Testis (tissue), 3 donors: ENCODE data around the gene LPCAT3. TPM values are rescaled to one million over a fixed set of nuclear protein-coding genes. Genes with fewer than 3 reads are reported as not detected.

ENCODE experiments used
- DNase-seq: peaks from one replicate; pipeline ENCODE4 v3.0.0-alpha.2; 2019
- H3K27ac ChIP-seq, 2 donors: fragments of 200-600 bp; sonication (generic); one replicate each; pipeline ENCODE4 v1.5.1; 2019
- H3K27me3 ChIP-seq: fragments of 200-600 bp; sonication (generic); one replicate; pipeline ENCODE4 v1.5.1; 2019
- H3K36me3 ChIP-seq: fragments of 200-600 bp; sonication (generic); one replicate; pipeline ENCODE4 v1.5.1; 2017; ENCODE audit warnings: low read depth; ENCODE audit errors: missing control alignments
- H3K4me1 ChIP-seq: fragments of 200-600 bp; sonication (generic); one replicate; pipeline ENCODE4 v1.5.1; 2019
- H3K4me3 ChIP-seq, 2 donors: fragments of 200-600 bp; sonication (generic); one replicate each; pipeline ENCODE4 v1.5.1; 2017 to 2019
- H3K9me3 ChIP-seq: fragments of 200-600 bp; sonication (generic); one replicate; pipeline ENCODE4 v1.5.1; 2017
- POLR2A ChIP-seq: fragments of 450-650 bp; IDR thresholded peaks from one replicate; pipeline ENCODE4 v1.6.1; 2017; ENCODE audit warnings: antibody characterized with exemption, mild to moderate bottlenecking, moderate library complexity
- WGBS, 2 donors: methylation state at CpG; one replicate each; pipeline ENCODE4 v1.1.5; 2018; 5-methylcytosine and 5-hydroxymethylcytosine counted together
- intact Hi-C: fragments of 100-400 bp; cut with DNase I; formaldehyde crosslinking; loops from one replicate; pipeline ENCODE4 v1.15.1; 2023; ENCODE audit warnings: low total_unique reads
- polyA plus RNA-seq: library from polyadenylated mRNA; stranded (reverse); fragments of 350-450 nt; fragmentation: Illumina TruSeq; extraction: RNeasy Lipid Tissue Mini Kit (QIAGEN cat#74804); gene quantifications from one replicate; pipeline ENCODE4 v1.2.3, GENCODE V29; 2014; ENCODE audit warnings: low read depth, low replicate concordance; ENCODE audit not compliant: insufficient read depth
- total RNA-seq, 2 donors: library from RNA; depleted of rRNA; stranded (reverse); fragments of >200 nt; gene quantifications; one replicate each; pipeline ENCODE4 v1.2.3, GENCODE V29; 2016
- TF ChIP-seq, protein P1 (sequence below), 3 experiments: fragments of 450-650 bp in 2 of 3; fragments of 200-600 bp in 1 of 3; sonication (generic) in 1 of 3; IDR thresholded peaks; one replicate each; pipeline ENCODE4 v1.5.1; 2016 to 2019; ENCODE audit warnings: antibody characterized with exemption in 3 of 3, mild to moderate bottlenecking in 2 of 3, moderate library complexity in 1 of 3

The LPCAT3 gene
- total and polyA plus RNA-seq, 3 donors from 2014 or later: 26.0 to 33.2 (median 30.2) TPM

DNA sequence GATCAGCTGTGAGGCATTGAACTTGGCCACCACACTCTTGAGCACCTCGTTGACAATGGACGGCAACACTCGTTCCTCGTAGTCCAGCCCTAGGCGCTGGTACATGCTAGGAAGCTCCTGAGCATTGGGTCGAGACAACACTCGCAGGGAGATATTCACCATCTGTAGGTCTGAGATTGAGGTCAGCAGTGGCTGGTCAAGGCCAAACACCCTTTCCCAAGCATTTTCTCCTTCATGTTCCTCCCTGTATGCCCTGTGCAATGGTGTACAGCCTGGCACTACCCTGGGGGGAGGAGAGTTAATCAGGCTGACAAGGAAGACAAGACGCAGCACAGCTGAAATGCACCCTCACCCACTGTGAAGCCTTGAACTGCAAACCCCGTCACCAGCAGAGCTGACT lies 49.9 kb downstream of the LPCAT3 start:
- H3K4me1 ChIP-seq: peaks cover 22% of the 10 kb centered on the region
- intact Hi-C loops: no loop called here

GRCh38 chr12:6967651-6968100 lies 50.6 kb downstream of the LPCAT3 start:
- DNase-seq: no peak

More for the DNA sequence above, 49.9 kb downstream of the LPCAT3 start:
- no peak overlapping the region for H3K27ac ChIP-seq
- 80 to 81% methylated on average over 9 of the region's 9 CpGs for WGBS, 2 donors
- TF ChIP-seq, protein P1, sequence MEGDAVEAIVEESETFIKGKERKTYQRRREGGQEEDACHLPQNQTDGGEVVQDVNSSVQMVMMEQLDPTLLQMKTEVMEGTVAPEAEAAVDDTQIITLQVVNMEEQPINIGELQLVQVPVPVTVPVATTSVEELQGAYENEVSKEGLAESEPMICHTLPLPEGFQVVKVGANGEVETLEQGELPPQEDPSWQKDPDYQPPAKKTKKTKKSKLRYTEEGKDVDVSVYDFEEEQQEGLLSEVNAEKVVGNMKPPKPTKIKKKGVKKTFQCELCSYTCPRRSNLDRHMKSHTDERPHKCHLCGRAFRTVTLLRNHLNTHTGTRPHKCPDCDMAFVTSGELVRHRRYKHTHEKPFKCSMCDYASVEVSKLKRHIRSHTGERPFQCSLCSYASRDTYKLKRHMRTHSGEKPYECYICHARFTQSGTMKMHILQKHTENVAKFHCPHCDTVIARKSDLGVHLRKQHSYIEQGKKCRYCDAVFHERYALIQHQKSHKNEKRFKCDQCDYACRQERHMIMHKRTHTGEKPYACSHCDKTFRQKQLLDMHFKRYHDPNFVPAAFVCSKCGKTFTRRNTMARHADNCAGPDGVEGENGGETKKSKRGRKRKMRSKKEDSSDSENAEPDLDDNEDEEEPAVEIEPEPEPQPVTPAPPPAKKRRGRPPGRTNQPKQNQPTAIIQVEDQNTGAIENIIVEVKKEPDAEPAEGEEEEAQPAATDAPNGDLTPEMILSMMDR (IDR thresholded peaks at IDR 0.05): no peak
- no peaks in the 10 kb centered on the region for H3K27me3 ChIP-seq
- no peak for DNase-seq
- H3K36me3 ChIP-seq: no peaks in the 10 kb centered on the region
- H3K4me3 ChIP-seq: no peak overlapping the region
- no peaks in the 10 kb centered on the region for H3K9me3 ChIP-seq

GRCh38 chr12:6966351-6966750 lies 51.9 kb downstream of the LPCAT3 start:
- H3K4me1 ChIP-seq: peaks cover 27% of the 10 kb centered on the region
- H3K9me3 ChIP-seq: no peaks in the 10 kb centered on the region
- DNase-seq: no peak
- H3K27ac ChIP-seq: no peak overlapping the region
- H3K36me3 ChIP-seq: no peaks in the 10 kb centered on the region
- no peak for TF ChIP-seq POLR2A
- TF ChIP-seq, protein P1 (IDR thresholded peaks at IDR 0.05): no peak
- H3K4me3 ChIP-seq: no peak overlapping the region
- WGBS, 2 donors: 82 to 86% methylated on average over 7 of the region's 7 CpGs
- no peaks in the 10 kb centered on the region for H3K27me3 ChIP-seq
- intact Hi-C loops: no loop called here

More at GRCh38 chr12:6967651-6968100, 50.6 kb downstream of the LPCAT3 start:
- TF ChIP-seq, protein P1 (IDR thresholded peaks at IDR 0.05): no peak
- no peak for TF ChIP-seq POLR2A
- Histone ChIP-seq H3K36me3 (no peaks in the 10 kb centered on the region), H3K4me3 (no peak overlapping the region), H3K4me1 (peaks cover 22% of the 10 kb centered on the region), H3K27me3 (no peaks in the 10 kb centered on the region), H3K9me3 (no peaks in the 10 kb centered on the region), H3K27ac (no peak overlapping the region)
- 79 to 92% methylated on average over 7 to 10 of the region's 10 CpGs for WGBS, 2 donors
- intact Hi-C loops: no loop called here

- Histone ChIP-seq H3K27me3 (no peaks in the 10 kb centered on the region), H3K9me3 (no peaks in the 10 kb centered on the region), H3K27ac (no peak overlapping the region), H3K4me3 (no peak overlapping the region), H3K4me1 (peaks cover 32% of the 10 kb centered on the region), H3K36me3 (no peaks in the 10 kb centered on the region)
- WGBS, 2 donors: 73 to 85% methylated on average over 3 to 4 of the region's 4 CpGs
- intact Hi-C loops: no loop called here
- TF ChIP-seq, protein P1 (IDR thresholded peaks at IDR 0.05): no peak
- TF ChIP-seq POLR2A: no peak
- no peak for DNase-seq
Measured at GRCh38 chr12:6965714-6966113, 52.6 kb downstream of the LPCAT3 start.

- no peaks in the 10 kb centered on the region for H3K36me3 ChIP-seq
- peaks cover 34% of the 10 kb centered on the region for H3K4me1 ChIP-seq
- TF ChIP-seq, protein P1 (IDR thresholded peaks at IDR 0.05): peak; percentile 83 to 92 (median 88)
- TF ChIP-seq POLR2A: no peak
- H3K9me3 ChIP-seq: no peaks in the 10 kb centered on the region
- intact Hi-C loops: no loop called here
- no peaks in the 10 kb centered on the region for H3K27me3 ChIP-seq
- H3K4me3 ChIP-seq: no peak overlapping the region
- DNase-seq: peak; percentile 85
- peak overlapping the region in 1 of 2 donors; percentile 79 for H3K27ac ChIP-seq
- 34 to 57% methylated on average over 11 to 12 of the region's 12 CpGs for WGBS, 2 donors
Measured at GRCh38 chr12:6965026-6965661, 53.1 kb downstream of the LPCAT3 start.
